ENCODE measurements around the gene PAWR. TPM values are rescaled to one million over a fixed set of nuclear protein-coding genes. Genes with fewer than 3 reads are reported as not detected.

The PAWR gene
- total and polyA plus RNA-seq, 2 experiments from 2014 or later: 149 to 180 TPM

- no peak for TF ChIP-seq REST (IDR thresholded peaks at IDR 0.05; ENCODE audit: unreplicated experiment)
- no peak for TF ChIP-seq CREB1 (CRISPR knock-in tag; IDR thresholded peaks at IDR 0.05; ENCODE audit: low read depth)
- no peak for TF ChIP-seq CTCF (conservative IDR thresholded peaks at IDR 0.05; ENCODE audit: low read depth in 2 of 2)
- no peak for TF ChIP-seq EZH2phosphoT487 (IDR thresholded peaks at IDR 0.05; ENCODE audit: unreplicated experiment)
- no peak for TF ChIP-seq ZNF114 (CRISPR knock-in tag; IDR thresholded peaks at IDR 0.05)
- no peak for TF ChIP-seq POLR2AphosphoS5 (IDR thresholded peaks at IDR 0.05; ENCODE audit: low read depth)
- TF ChIP-seq ETS1 (IDR thresholded peaks at IDR 0.05): no peak
- TF ChIP-seq ZNF331 (CRISPR knock-in tag; IDR thresholded peaks at IDR 0.05; ENCODE audit: low read depth): no peak
- no peak for TF ChIP-seq NANOG (IDR thresholded peaks at IDR 0.05; ENCODE audit: borderline replicate concordance)
- TF ChIP-seq EZH2 (IDR thresholded peaks at IDR 0.05; ENCODE audit: low read depth, unreplicated experiment): no peak
These were observed 46.2 kb downstream of the PAWR start (continued) for GRCh38 chr12:79644274-79645234.

GRCh38 chr12:79643821-79644220 is 46.9 kb downstream of the PAWR start:
- Histone ChIP-seq H3K36me3 (ENCODE audit: insufficient read depth) (no peaks in the 10 kb centered on the region; the same call in 1 of the 2 replicates), H3K4me3 (peak overlapping the region; percentile 22), H3F3A (replicated peaks; ENCODE audit: low read depth) (no peaks in the 10 kb centered on the region), H2AFZ (no peak overlapping the region), H3K4me2 (peak overlapping the region; percentile 53), H3K27ac (ENCODE audit: low read depth) (no peak overlapping the region), H3K79me2 (replicated peaks; ENCODE audit: insufficient read depth) (peaks cover 100% of the 10 kb centered on the region), H3K27me3 (ENCODE audit: insufficient read depth) (no peaks in the 10 kb centered on the region), H4K20me1 (replicated peaks; ENCODE audit: insufficient read depth) (peaks cover 61% of the 10 kb centered on the region), H3K9me2 (ENCODE audit: insufficient read depth) (no peaks in the 10 kb centered on the region), H3K4me1 (ENCODE audit: insufficient read depth) (peaks cover 45% of the 10 kb centered on the region)
- peaks cover 48% of the 10 kb centered on the region for H3K4me1 Mint-ChIP-seq
- peaks cover 2% of the 10 kb centered on the region for H3K27me3 Mint-ChIP-seq (ENCODE audit: insufficient read depth, low read depth, poor library complexity)
- ATAC-seq (no peak), DNase-seq (ENCODE audit: low spot score) (no peak)
- no peak overlapping the region for H3K27ac Mint-ChIP-seq
- H3K4me3 Mint-ChIP-seq: 0 out of 3 replicates have a peak overlapping the region, but pooled peaks have one; percentile 24
- peaks cover 19% of the 10 kb centered on the region for H3K36me3 Mint-ChIP-seq (ENCODE audit: low read depth)
- H3K9me3 Mint-ChIP-seq: peaks cover 10% of the 10 kb centered on the region; the same call in 1 of the 3 replicates
- TF ChIP-seq ZNF331 (CRISPR knock-in tag; IDR thresholded peaks at IDR 0.05; ENCODE audit: low read depth) (no peak), STAT1 (IDR thresholded peaks at IDR 0.05; ENCODE audit: unreplicated experiment) (no peak), EZH2phosphoT487 (IDR thresholded peaks at IDR 0.05; ENCODE audit: unreplicated experiment) (no peak), JUNB (IDR thresholded peaks at IDR 0.05; ENCODE audit: unreplicated experiment) (no peak), REST (IDR thresholded peaks at IDR 0.05; ENCODE audit: unreplicated experiment) (no peak), ETS1 (IDR thresholded peaks at IDR 0.05) (no peak), POLR2AphosphoS5 (IDR thresholded peaks at IDR 0.05; ENCODE audit: low read depth) (no peak), ZNF114 (CRISPR knock-in tag; IDR thresholded peaks at IDR 0.05) (no peak), NANOG (IDR thresholded peaks at IDR 0.05; ENCODE audit: borderline replicate concordance) (no peak)
